ENCODE measurements around the gene TCF15. TPM values are rescaled to one million over a fixed set of nuclear protein-coding genes. Genes with fewer than 3 reads are reported as not detected.

Gene TCF15
- total RNA-seq, 1 experiment from 2014 or later = not detected

DNA sequence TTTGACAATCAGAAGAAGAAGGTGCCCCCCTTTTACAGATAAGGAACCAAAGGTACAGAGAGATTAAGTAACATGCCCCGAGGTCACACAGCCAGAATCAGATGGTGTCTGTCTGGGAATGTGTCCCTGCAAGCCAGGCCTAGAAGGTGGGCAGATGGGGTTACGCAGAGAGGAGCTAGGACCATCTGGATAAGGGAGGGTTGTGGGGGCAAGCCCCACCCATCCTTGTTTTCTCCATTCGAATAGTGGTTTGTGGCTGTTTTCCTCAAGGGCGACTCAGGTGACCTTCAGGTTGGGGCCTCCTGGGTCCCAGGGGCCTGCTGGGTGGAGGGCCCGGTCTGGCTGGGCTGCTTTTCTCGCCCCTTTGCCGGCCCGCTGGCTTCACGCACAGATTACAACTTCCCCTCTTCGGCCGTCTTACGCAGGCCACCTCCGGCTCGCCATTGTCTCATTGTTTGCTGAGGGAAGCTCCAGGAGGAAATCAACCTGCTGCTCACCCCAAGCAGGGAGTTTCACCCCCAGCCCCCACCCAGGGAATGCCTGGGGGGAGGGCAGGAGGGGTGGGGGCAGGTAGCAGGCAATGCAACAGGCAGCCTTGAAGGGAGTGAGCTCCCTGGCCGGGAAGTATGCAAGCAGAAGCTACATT lies 35.7 kb downstream of the TCF15 start:
- H3K9me3 ChIP-seq (ENCODE audit: insufficient read depth, low read depth) = no peaks in the 10 kb centered on the region
- ChIA-PET CTCF (no interaction called here), POLR2A (ENCODE audit: unreplicated experiment) (no interaction called here)
- no peaks in the 10 kb centered on the region for H4K20me1 ChIP-seq (ENCODE audit: insufficient read depth)
- H3K27ac ChIP-seq = no peak overlapping the region
- H3K36me3 ChIP-seq (ENCODE audit: low read depth) = no peaks in the 10 kb centered on the region
- peak in 1 of 2 experiments; percentile 24 for DNase-seq
- no peak overlapping the region for H2AFZ ChIP-seq
- H3K4me2 ChIP-seq = no peak overlapping the region; the same call in 1 of the 2 replicates
- peaks cover 7% of the 10 kb centered on the region; the same call in 1 of the 2 replicates for H3F3A ChIP-seq (ENCODE audit: insufficient read depth, low read depth)
- BruUV-seq (replicated peaks) = no TSS peak
- no peak overlapping the region for H3K4me3 ChIP-seq
- peaks cover 25% of the 10 kb centered on the region for H3K27me3 ChIP-seq (ENCODE audit: insufficient read depth, low read depth)
- H3K9me2 ChIP-seq (ENCODE audit: insufficient read depth) = no peaks in the 10 kb centered on the region
- H3K4me1 ChIP-seq (replicated peaks; ENCODE audit: insufficient read depth) = peaks cover 9% of the 10 kb centered on the region
- intact Hi-C loops (cut with micrococcal nuclease; ENCODE audit: unreplicated experiment) = no loop called here
- H3K79me2 ChIP-seq (ENCODE audit: low read depth) = no peaks in the 10 kb centered on the region
- no peak for TF ChIP-seq EZH2 (IDR thresholded peaks at IDR 0.05; ENCODE audit: low read depth)
- TF ChIP-seq, protein P1, sequence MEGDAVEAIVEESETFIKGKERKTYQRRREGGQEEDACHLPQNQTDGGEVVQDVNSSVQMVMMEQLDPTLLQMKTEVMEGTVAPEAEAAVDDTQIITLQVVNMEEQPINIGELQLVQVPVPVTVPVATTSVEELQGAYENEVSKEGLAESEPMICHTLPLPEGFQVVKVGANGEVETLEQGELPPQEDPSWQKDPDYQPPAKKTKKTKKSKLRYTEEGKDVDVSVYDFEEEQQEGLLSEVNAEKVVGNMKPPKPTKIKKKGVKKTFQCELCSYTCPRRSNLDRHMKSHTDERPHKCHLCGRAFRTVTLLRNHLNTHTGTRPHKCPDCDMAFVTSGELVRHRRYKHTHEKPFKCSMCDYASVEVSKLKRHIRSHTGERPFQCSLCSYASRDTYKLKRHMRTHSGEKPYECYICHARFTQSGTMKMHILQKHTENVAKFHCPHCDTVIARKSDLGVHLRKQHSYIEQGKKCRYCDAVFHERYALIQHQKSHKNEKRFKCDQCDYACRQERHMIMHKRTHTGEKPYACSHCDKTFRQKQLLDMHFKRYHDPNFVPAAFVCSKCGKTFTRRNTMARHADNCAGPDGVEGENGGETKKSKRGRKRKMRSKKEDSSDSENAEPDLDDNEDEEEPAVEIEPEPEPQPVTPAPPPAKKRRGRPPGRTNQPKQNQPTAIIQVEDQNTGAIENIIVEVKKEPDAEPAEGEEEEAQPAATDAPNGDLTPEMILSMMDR (conservative IDR thresholded peaks at IDR 0.05) = no peak

DNA sequence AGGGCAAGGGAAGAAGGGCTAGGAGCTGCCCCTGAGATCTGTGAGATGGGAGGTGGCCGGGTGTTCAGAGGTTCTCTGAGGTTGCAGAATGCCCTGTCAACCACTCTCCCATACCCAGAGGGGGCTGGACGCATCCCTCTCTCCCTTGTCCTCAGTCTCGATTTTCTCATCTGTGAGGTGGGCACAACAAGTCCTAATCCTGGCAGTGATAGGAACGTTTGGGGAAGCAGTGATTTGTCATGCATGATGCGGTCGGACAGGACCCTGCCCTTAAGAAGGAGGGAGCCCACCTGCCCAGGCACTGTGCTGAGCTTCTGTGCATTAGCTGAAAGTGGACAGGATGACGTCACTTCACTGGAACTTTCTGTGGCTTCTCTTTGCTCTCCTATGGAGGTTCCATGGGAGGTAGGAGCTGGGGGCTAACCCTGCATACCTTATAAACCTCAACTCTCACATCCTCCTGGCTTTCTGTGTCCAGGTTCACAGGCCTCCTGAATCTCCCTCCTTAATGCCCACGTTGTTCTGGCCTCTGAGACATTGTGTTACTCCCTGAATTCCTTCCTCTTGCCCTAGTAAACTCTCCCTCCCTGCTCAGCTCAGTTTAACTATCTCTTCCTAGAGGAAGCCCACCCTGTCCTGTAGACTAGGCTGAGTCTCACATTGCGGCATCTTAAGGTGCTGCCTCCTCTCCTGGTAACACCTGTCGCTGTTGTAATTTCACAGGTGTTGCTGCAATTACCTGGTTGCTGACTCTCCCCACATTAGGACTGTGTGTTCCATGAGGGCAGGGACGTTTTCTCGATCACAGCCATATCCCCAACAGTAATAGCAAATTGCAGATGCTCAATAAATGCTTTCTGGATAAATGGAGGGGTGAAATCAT lies 36.5 kb downstream of the TCF15 start:
- intact Hi-C loops (cut with micrococcal nuclease; ENCODE audit: unreplicated experiment) = no loop called here
- CTCF ChIA-PET = no interaction called here
- H3K4me1 ChIP-seq (replicated peaks; ENCODE audit: insufficient read depth) = peaks cover 9% of the 10 kb centered on the region

DNA sequence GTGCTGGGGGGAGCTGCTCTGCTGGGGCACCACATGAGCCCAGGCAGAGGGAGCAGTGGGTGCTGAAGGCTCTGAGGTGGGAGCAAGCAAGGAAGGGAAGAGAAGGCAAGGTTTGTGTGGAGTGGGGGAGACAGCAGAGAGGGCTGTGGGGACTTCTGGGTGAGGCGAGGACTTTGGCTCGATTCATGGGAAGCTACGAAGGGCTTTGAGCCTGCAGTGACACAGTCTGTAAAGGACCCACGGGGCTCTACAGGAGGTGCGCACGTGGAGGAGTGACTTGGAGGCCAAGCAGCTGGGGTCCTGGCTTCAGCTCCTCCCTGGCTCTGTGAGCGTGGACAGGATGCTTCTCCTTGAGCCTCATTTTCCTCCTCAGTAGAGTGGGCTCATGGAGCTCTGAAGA lies 37.4 kb downstream of the TCF15 start:
- DNase-seq = no peak
- H3K79me2 ChIP-seq (ENCODE audit: low read depth) = no peaks in the 10 kb centered on the region
- H3K4me1 ChIP-seq (replicated peaks; ENCODE audit: insufficient read depth) = peaks cover 9% of the 10 kb centered on the region
- no peak overlapping the region for H2AFZ ChIP-seq
- BruUV-seq (replicated peaks) = no TSS peak
- H3K9me2 ChIP-seq (ENCODE audit: insufficient read depth) = no peaks in the 10 kb centered on the region
- no peaks in the 10 kb centered on the region for H3K36me3 ChIP-seq (ENCODE audit: low read depth)
- ChIA-PET CTCF (no interaction called here), POLR2A (ENCODE audit: unreplicated experiment) (no interaction called here)
- TF ChIP-seq EZH2 (IDR thresholded peaks at IDR 0.05; ENCODE audit: low read depth) = no peak
- TF ChIP-seq, protein P1 (conservative IDR thresholded peaks at IDR 0.05) = no peak
- H3K4me2 ChIP-seq = no peak overlapping the region
- intact Hi-C loops (cut with micrococcal nuclease; ENCODE audit: unreplicated experiment) = no loop called here
- H3F3A ChIP-seq (ENCODE audit: insufficient read depth, low read depth) = peaks cover 7% of the 10 kb centered on the region; the same call in 1 of the 2 replicates
- no peaks in the 10 kb centered on the region for H4K20me1 ChIP-seq (ENCODE audit: insufficient read depth)
- no peak overlapping the region for H3K4me3 ChIP-seq
- H3K27ac ChIP-seq = no peak overlapping the region
- H3K9me3 ChIP-seq (ENCODE audit: insufficient read depth, low read depth) = no peaks in the 10 kb centered on the region
- peaks cover 25% of the 10 kb centered on the region for H3K27me3 ChIP-seq (ENCODE audit: insufficient read depth, low read depth)

More for the DNA sequence above, 36.5 kb downstream of the TCF15 start:
- Histone ChIP-seq H3K27ac (no peak overlapping the region), H3K4me2 (no peak overlapping the region), H3F3A (ENCODE audit: insufficient read depth, low read depth) (peaks cover 7% of the 10 kb centered on the region; the same call in 1 of the 2 replicates), H3K4me3 (no peak overlapping the region), H3K79me2 (ENCODE audit: low read depth) (no peaks in the 10 kb centered on the region), H3K36me3 (ENCODE audit: low read depth) (no peaks in the 10 kb centered on the region), H3K9me3 (ENCODE audit: insufficient read depth, low read depth) (no peaks in the 10 kb centered on the region), H3K27me3 (ENCODE audit: insufficient read depth, low read depth) (peaks cover 25% of the 10 kb centered on the region), H4K20me1 (ENCODE audit: insufficient read depth) (no peaks in the 10 kb centered on the region), H2AFZ (no peak overlapping the region), H3K9me2 (ENCODE audit: insufficient read depth) (no peaks in the 10 kb centered on the region)
- POLR2A ChIA-PET (ENCODE audit: unreplicated experiment) = no interaction called here
- no peak for DNase-seq
- BruUV-seq (replicated peaks) = no TSS peak
- no peak for TF ChIP-seq EZH2 (IDR thresholded peaks at IDR 0.05; ENCODE audit: low read depth)
- TF ChIP-seq, protein P1 (conservative IDR thresholded peaks at IDR 0.05) = no peak
